Fibroblast of gingiva (primary cell): Measurements from ENCODE around the gene SNTG2.

ENCODE experiments used
- DNase-seq: peaks from one replicate; pipeline ENCODE4 v3.0.0-alpha.2; 2011; ENCODE audit warnings: low read depth

SNTG2 gene

GRCh38 chr2:1283020-1283801 lies 332.6 kb downstream of the SNTG2 start:
- no peak for DNase-seq

GRCh38 chr2:1283871-1284270 lies 333.2 kb downstream of the SNTG2 start:
- no peak for DNase-seq

GRCh38 chr2:1286929-1287328 lies 336.3 kb downstream of the SNTG2 start:
- DNase-seq, result no peak

- DNase-seq, result no peak
Observed at GRCh38 chr2:1287427-1287826, 336.8 kb downstream of the SNTG2 start.

GRCh38 chr2:1294900-1295299 lies 344.3 kb downstream of the SNTG2 start:
- DNase-seq, result no peak

GRCh38 chr2:1295740-1296139 lies 345.1 kb downstream of the SNTG2 start:
- DNase-seq, result no peak

GRCh38 chr2:1297372-1298159 lies 346.9 kb downstream of the SNTG2 start:
- no peak for DNase-seq

GRCh38 chr2:1299043-1299442 lies 348.4 kb downstream of the SNTG2 start:
- DNase-seq, result no peak

GRCh38 chr2:1300284-1300683 lies 349.6 kb downstream of the SNTG2 start:
- no peak for DNase-seq

GRCh38 chr2:1301056-1301455 lies 350.4 kb downstream of the SNTG2 start:
- DNase-seq, result no peak

- DNase-seq, result no peak
Observed at GRCh38 chr2:1305342-1306013, 354.8 kb downstream of the SNTG2 start.

GRCh38 chr2:1306014-1306686 lies 355.5 kb downstream of the SNTG2 start:
- DNase-seq, result no peak

- DNase-seq, result no peak
Observed at GRCh38 chr2:1306687-1307516, 356.3 kb downstream of the SNTG2 start.

- no peak for DNase-seq
Observed at GRCh38 chr2:1307670-1308069, 357.0 kb downstream of the SNTG2 start.

GRCh38 chr2:1308678-1309077 lies 358.0 kb downstream of the SNTG2 start:
- no peak for DNase-seq

- DNase-seq, result no peak
Observed at GRCh38 chr2:1309507-1309906, 358.9 kb downstream of the SNTG2 start.

GRCh38 chr2:1310202-1310601 lies 359.6 kb downstream of the SNTG2 start:
- no peak for DNase-seq

GRCh38 chr2:1310866-1311265 lies 360.2 kb downstream of the SNTG2 start:
- DNase-seq, result no peak

- DNase-seq, result no peak
Observed at GRCh38 chr2:1313240-1313924, 362.7 kb downstream of the SNTG2 start.

GRCh38 chr2:1314254-1314653 lies 363.6 kb downstream of the SNTG2 start:
- no peak for DNase-seq
